HG03565 (cell line): ENCODE data around the gene ETFB.

Experiments
- ATAC-seq: cut with Tn5 transposase; IDR thresholded peaks from one replicate; pipeline ENCODE4 v1.9.1; 2021; ENCODE audit warnings: mild to moderate bottlenecking, moderate library complexity; ENCODE audit not compliant: unreplicated experiment

Gene ETFB

DNA sequence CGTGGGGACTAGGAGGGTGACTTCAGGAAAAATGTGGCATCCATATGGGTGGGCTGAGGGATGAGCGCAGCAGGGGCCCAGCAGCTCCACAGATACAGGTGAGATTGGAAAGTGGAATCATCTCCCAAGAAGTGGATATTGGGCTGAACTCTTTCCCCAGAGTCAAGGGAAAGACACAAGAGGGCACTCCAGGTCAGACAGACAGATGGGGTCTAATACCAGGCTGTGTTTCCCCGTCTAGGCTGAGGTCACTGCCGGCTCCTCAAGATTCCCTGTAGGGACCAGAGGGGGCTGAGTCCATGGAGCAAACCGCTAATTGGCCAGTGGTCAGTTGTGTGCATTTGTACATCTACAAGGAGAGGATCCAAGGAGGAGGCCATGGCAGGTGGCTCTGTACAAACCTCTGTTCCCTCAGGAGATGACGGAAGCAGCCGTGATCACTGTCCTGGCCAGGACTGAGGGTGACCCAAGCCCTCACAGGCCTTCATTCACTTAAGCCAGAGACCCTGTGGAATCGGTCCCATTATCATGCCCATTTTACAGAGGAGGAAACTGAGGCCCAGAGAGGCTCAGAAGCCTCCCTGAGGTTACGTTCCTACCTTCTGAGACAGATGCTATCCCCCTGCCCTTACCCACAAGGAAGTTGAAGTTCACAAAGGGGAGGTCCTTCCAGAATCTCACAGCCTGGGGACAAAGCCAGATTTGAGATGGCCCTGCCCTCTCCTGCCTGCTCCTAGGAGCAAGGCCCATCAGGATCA lies 69.7 kb downstream of the ETFB start:
- no peak for ATAC-seq

DNA sequence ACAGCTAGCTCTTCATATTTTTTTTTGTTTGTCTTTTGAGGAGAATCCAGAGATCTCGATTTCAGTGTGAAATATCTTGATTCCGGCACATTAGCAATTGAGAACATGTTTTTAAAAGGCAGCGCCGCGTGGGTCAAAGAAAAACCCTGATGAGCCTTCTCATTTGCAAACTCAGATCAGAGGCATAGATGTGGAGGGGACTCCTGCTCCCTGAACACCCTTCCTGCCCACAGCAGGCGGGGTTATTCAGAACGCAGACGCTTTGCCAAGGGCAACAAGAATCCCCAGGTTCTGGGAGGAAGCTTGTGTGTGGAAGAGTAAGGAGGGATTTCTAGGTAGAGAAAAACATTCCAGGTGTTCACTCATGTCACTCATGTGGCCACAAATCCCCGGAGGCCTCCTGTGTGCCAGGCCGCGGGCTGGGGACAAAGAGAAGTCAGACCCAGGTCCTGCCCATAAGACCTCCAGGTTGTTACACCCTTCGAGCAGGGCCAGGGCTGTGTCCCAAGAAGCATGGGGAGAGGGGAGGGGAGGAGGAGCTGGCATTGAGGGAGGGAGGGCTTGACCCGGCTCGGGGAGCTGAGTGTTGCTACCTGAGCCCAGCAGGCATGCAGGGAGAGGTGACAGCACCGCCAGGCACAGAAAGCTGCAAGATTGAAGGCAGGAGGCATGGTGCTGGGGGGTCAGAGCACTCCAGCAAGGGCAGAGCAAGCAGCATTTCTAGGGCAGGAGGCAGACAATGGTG lies 70.6 kb downstream of the ETFB start:
- no peak for ATAC-seq
